Erythroblast (primary cell): ENCODE measurements around the gene NPLOC4.

Experiments
- GATA1 ChIP-seq: IDR thresholded peaks from 2 replicates; pipeline ENCODE4 v1.6.1; 2011; ENCODE audit warnings: low read depth, mild to moderate bottlenecking, control low read depth, low read length, moderate library complexity
- POLR2A ChIP-seq: IDR thresholded peaks from 2 replicates; pipeline ENCODE4 v1.6.1; 2011; ENCODE audit warnings: mild to moderate bottlenecking, low read length

DNA sequence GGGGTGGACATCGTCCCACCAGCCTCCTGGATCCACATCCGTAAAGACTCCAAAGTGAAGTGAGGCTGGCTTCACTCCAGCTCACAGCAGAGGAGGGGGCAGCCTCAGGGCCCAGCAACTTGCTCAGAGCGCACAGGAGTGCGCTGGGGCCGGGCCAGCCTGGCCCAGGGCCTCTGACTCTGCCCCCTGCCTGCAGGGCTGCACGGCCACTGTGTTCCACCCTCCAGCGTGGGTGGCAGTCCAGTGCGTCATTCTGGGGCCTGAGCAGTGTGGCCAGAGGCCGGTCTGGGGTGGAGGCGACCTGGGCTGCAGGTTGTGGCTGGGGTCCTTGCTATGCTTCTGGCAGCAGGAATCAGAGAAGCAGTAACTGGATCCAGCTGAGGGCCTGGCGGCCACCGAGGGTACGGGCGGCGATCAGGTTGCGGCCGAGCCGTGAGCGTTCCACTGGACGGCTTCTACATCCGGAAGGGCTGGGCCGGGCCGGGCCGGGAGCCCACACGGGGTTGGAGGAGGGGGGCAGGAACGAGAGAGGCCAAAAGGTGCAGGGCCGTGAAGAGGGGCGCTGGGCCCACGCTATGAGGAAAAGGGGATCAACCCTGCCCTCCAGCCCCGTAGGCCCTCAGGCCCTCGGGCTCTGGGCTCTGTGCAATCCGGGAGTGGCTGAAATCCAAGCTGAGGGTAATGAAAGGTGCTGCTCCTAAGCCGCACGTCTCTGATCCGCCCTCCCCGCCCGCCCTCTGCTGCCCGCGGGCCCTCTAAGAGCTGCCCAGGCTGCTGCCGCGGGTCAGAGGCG, 109.1 kb downstream of the NPLOC4 start, which contains the start of gene FSCN2:
- TF ChIP-seq POLR2A (no peak), GATA1 (no peak)
